ENCODE measurements around the gene TEKT4.

TEKT4 gene

GRCh38 chr2:94873362-94874276 lies 2.4 kb downstream of the TEKT4 start:
- no peak overlapping the region for H3K4me2 ChIP-seq (ENCODE audit: low read length)
- no peak overlapping the region for H3K18ac ChIP-seq (ENCODE audit: low read length)
- no peak overlapping the region for H4K91ac ChIP-seq (ENCODE audit: low read depth, low read length)
- no peak overlapping the region for H3K4ac ChIP-seq (ENCODE audit: low read depth, low read length)
- H2BK120ac ChIP-seq (ENCODE audit: insufficient read depth, low read length, poor library complexity), result no peak overlapping the region
- H3K23ac ChIP-seq (ENCODE audit: low read length), result no peak overlapping the region
- no peak overlapping the region for H3K14ac ChIP-seq (ENCODE audit: low read length)
- no peaks in the 10 kb centered on the region for H3K36me3 ChIP-seq (ENCODE audit: control insufficient read depth in 1 of 2, insufficient read depth in 2 of 2, low read length in 2 of 2)
- H3K27ac ChIP-seq (ENCODE audit: low read depth, low read length), result no peak overlapping the region
- H2BK12ac ChIP-seq (ENCODE audit: low read length), result no peak overlapping the region
- H3K9ac ChIP-seq (ENCODE audit: low read length), result no peak overlapping the region
- H3K79me2 ChIP-seq (ENCODE audit: control insufficient read depth, insufficient read depth, low read length, poor library complexity), result no peaks in the 10 kb centered on the region
- no CpG with 5 or more reads among the region's 28 CpGs for WGBS (ENCODE audit: extremely low coverage, insufficient coverage, insufficient read length)
- H3K4me3 ChIP-seq (ENCODE audit: low read depth, low read length), result no peak overlapping the region
- no peak for DNase-seq
- H2AFZ ChIP-seq (ENCODE audit: insufficient read depth, low read length, poor library complexity), result no peak overlapping the region
- no peak overlapping the region for H2BK5ac ChIP-seq (ENCODE audit: low read depth, low read length, poor library complexity)
- H3K27me3 ChIP-seq (ENCODE audit: insufficient read depth, low read length), result no peaks in the 10 kb centered on the region
- no peak overlapping the region for H4K8ac ChIP-seq (ENCODE audit: low read depth, low read length)
- H3K4me1 ChIP-seq (ENCODE audit: control insufficient read depth in 1 of 2, insufficient read depth in 2 of 2, low read length in 2 of 2), result no peaks in the 10 kb centered on the region
- peaks cover 3% of the 10 kb centered on the region for H3K9me3 ChIP-seq (ENCODE audit: insufficient read depth, low read depth, low read length)
- no peaks in the 10 kb centered on the region for H3K79me1 ChIP-seq (ENCODE audit: low read length)
- H4K12ac ChIP-seq (ENCODE audit: low read depth, low read length), result no peak overlapping the region
- no peak overlapping the region for H2AK5ac ChIP-seq (ENCODE audit: low read length)

DNA sequence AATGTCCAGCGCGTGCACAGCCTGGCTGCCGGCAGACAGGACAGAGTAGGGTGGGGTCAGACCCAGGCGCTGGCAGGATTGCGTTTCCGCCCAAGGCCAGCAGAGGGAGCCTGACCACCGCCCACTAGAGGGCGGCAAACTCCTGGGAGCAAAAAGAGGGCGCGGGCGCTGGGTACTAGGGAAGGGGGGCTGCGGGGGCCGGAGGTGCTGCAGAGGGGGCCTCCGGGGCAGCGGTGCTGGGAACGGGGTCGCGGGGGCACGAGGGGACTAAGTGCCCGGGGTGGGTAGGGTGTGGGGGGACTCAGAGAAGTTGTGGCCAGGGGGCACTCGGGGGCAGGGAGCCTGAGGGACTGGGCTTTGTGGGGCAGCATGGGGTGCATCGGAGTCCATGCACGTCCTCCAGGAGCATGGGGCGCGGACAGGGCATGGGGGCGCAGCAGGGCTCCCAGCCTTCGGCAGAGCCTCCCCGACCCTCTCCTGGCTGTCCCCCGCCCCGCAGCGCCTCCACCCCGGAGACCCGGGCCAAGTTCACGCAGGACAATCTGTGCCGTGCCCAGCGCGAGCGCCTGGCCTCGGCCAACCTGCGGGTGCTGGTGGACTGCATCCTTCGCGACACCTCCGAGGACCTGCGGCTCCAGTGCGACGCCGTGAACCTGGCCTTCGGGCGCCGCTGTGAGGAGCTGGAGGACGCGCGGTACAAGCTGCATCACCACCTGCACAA lies 3.2 kb downstream of the TEKT4 start:
- Histone ChIP-seq H4K8ac (ENCODE audit: low read depth, low read length) (no peak overlapping the region), H3K4me3 (ENCODE audit: low read depth, low read length) (no peak overlapping the region), H2BK12ac (ENCODE audit: low read length) (no peak overlapping the region), H3K9ac (ENCODE audit: low read length) (no peak overlapping the region), H3K27ac (ENCODE audit: low read depth, low read length) (no peak overlapping the region), H4K91ac (ENCODE audit: low read depth, low read length) (no peak overlapping the region), H3K79me1 (ENCODE audit: low read length) (no peaks in the 10 kb centered on the region), H3K18ac (ENCODE audit: low read length) (no peak overlapping the region), H3K79me2 (ENCODE audit: control insufficient read depth, insufficient read depth, low read length, poor library complexity) (no peaks in the 10 kb centered on the region), H3K14ac (ENCODE audit: low read length) (no peak overlapping the region), H3K23ac (ENCODE audit: low read length) (no peak overlapping the region), H4K12ac (ENCODE audit: low read depth, low read length) (no peak overlapping the region), H2BK5ac (ENCODE audit: low read depth, low read length, poor library complexity) (no peak overlapping the region), H3K4me1 (ENCODE audit: control insufficient read depth in 1 of 2, insufficient read depth in 2 of 2, low read length in 2 of 2) (no peaks in the 10 kb centered on the region), H3K9me3 (ENCODE audit: insufficient read depth, low read depth, low read length) (peaks cover 3% of the 10 kb centered on the region), H3K27me3 (ENCODE audit: insufficient read depth, low read length) (no peaks in the 10 kb centered on the region), H2AK5ac (ENCODE audit: low read length) (no peak overlapping the region), H3K4me2 (ENCODE audit: low read length) (no peak overlapping the region), H2BK120ac (ENCODE audit: insufficient read depth, low read length, poor library complexity) (no peak overlapping the region), H3K36me3 (ENCODE audit: control insufficient read depth in 1 of 2, insufficient read depth in 2 of 2, low read length in 2 of 2) (no peaks in the 10 kb centered on the region), H2AFZ (ENCODE audit: insufficient read depth, low read length, poor library complexity) (no peak overlapping the region), H3K4ac (ENCODE audit: low read depth, low read length) (no peak overlapping the region)
- no CpG with 5 or more reads among the region's 53 CpGs for WGBS (ENCODE audit: extremely low coverage, insufficient coverage, insufficient read length)
- DNase-seq, result peak; percentile 14 to 46

DNA sequence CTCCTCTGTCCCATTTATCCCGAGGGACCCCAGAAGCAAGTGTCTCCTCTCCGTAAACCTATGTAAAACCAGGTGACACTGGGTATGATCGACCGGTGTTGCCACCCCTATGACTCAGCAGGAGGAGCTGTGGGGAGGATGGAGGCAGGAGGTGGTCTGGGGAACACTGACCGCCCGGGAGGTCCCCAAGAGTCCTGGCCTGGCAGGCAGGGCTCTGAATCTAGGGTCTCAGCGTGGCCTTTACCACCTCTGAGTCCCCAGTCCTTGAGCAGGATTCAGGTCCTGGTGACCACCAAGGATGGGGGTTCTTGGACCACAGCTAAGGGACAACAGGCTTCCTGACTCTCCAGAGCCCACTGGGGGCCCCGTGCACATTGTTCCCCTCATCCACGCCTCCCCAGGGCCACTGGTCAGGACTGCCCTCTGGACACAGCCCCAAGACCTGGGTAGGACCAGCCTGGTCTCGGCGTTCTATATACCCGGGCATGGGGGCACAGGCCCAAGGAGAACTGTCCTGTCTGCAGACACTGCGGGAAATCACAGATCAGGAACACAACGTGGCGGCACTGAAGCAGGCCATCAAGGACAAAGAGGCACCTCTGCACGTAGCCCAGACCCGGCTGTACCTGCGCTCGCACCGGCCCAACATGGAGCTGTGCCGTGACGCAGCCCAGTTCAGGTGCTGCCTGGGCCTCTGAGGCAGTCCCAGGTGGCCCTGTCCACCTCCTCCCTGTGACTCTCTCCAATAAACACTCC lies 4.0 kb downstream of the TEKT4 start:
- Histone ChIP-seq H3K27ac (ENCODE audit: low read depth, low read length) (no peak overlapping the region), H4K12ac (ENCODE audit: low read depth, low read length) (no peak overlapping the region), H2AK5ac (ENCODE audit: low read length) (no peak overlapping the region), H3K9ac (ENCODE audit: low read length) (peak overlapping the region; percentile 24), H3K4me2 (ENCODE audit: low read length) (no peak overlapping the region), H2BK5ac (ENCODE audit: low read depth, low read length, poor library complexity) (no peak overlapping the region), H3K79me2 (ENCODE audit: control insufficient read depth, insufficient read depth, low read length, poor library complexity) (no peaks in the 10 kb centered on the region), H3K4me3 (ENCODE audit: low read depth, low read length) (no peak overlapping the region), H4K91ac (ENCODE audit: low read depth, low read length) (no peak overlapping the region), H3K18ac (ENCODE audit: low read length) (no peak overlapping the region), H3K36me3 (ENCODE audit: control insufficient read depth in 1 of 2, insufficient read depth in 2 of 2, low read length in 2 of 2) (no peaks in the 10 kb centered on the region), H2AFZ (ENCODE audit: insufficient read depth, low read length, poor library complexity) (no peak overlapping the region), H3K4ac (ENCODE audit: low read depth, low read length) (no peak overlapping the region), H2BK120ac (ENCODE audit: insufficient read depth, low read length, poor library complexity) (no peak overlapping the region), H3K4me1 (ENCODE audit: control insufficient read depth in 1 of 2, insufficient read depth in 2 of 2, low read length in 2 of 2) (no peaks in the 10 kb centered on the region), H3K79me1 (ENCODE audit: low read length) (no peaks in the 10 kb centered on the region), H3K23ac (ENCODE audit: low read length) (no peak overlapping the region), H3K27me3 (ENCODE audit: insufficient read depth, low read length) (no peaks in the 10 kb centered on the region), H4K8ac (ENCODE audit: low read depth, low read length) (no peak overlapping the region), H2BK12ac (ENCODE audit: low read length) (no peak overlapping the region), H3K14ac (ENCODE audit: low read length) (no peak overlapping the region), H3K9me3 (ENCODE audit: insufficient read depth, low read depth, low read length) (peaks cover 3% of the 10 kb centered on the region)
- no CpG with 5 or more reads among the region's 22 CpGs for WGBS (ENCODE audit: extremely low coverage, insufficient coverage, insufficient read length)
- DNase-seq, result no peak

DNA sequence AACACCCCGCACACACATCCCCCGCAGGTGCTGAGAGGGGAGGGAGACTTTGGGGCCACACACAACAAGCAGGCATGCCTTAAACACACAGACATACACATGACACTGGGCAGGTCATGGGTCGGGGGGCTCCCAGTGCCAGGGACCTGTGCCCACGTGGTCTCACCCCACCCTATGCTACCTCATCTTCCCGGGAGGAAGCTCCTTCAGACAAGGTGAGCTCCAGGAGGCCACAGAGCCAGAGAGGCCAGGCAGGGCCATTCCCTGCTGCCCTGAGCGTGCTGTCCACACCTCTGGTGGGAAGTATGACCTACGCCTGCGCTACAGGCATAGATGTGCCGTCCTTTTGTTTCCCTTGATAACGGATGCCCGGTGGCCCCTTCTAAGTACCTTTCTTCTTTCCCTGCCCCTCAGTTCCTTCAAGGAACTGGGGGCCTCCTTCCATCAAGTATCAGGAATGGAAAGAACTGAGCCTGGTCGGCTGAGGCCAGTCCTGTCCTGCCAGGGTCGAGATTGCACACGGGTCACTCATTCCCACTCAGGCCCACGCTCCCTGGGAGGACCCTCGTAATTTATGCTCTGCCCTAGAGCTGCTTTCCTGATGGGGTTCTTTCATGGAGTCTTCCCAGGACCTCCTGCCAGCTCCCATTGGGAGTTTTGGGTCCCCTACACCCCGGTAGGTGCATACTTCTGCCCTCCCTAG lies 4.7 kb downstream of the TEKT4 start:
- Histone ChIP-seq H3K27ac (ENCODE audit: low read depth, low read length) (no peak overlapping the region), H3K9ac (ENCODE audit: low read length) (no peak overlapping the region), H3K79me1 (ENCODE audit: low read length) (no peaks in the 10 kb centered on the region), H2AFZ (ENCODE audit: insufficient read depth, low read length, poor library complexity) (no peak overlapping the region), H3K27me3 (ENCODE audit: insufficient read depth, low read length) (no peaks in the 10 kb centered on the region), H3K4me2 (ENCODE audit: low read length) (no peak overlapping the region), H3K23ac (ENCODE audit: low read length) (no peak overlapping the region), H3K9me3 (ENCODE audit: insufficient read depth, low read depth, low read length) (peaks cover 3% of the 10 kb centered on the region), H3K4me1 (ENCODE audit: control insufficient read depth in 1 of 2, insufficient read depth in 2 of 2, low read length in 2 of 2) (no peaks in the 10 kb centered on the region), H3K18ac (ENCODE audit: low read length) (no peak overlapping the region), H3K4ac (ENCODE audit: low read depth, low read length) (no peak overlapping the region), H4K91ac (ENCODE audit: low read depth, low read length) (no peak overlapping the region), H3K79me2 (ENCODE audit: control insufficient read depth, insufficient read depth, low read length, poor library complexity) (no peaks in the 10 kb centered on the region), H3K14ac (ENCODE audit: low read length) (no peak overlapping the region), H3K4me3 (ENCODE audit: low read depth, low read length) (no peak overlapping the region), H3K36me3 (ENCODE audit: control insufficient read depth in 1 of 2, insufficient read depth in 2 of 2, low read length in 2 of 2) (no peaks in the 10 kb centered on the region), H4K12ac (ENCODE audit: low read depth, low read length) (no peak overlapping the region), H2AK5ac (ENCODE audit: low read length) (no peak overlapping the region), H2BK120ac (ENCODE audit: insufficient read depth, low read length, poor library complexity) (no peak overlapping the region), H4K8ac (ENCODE audit: low read depth, low read length) (no peak overlapping the region), H2BK5ac (ENCODE audit: low read depth, low read length, poor library complexity) (no peak overlapping the region), H2BK12ac (ENCODE audit: low read length) (no peak overlapping the region)
- no CpG with 5 or more reads among the region's 17 CpGs for WGBS (ENCODE audit: extremely low coverage, insufficient coverage, insufficient read length)
- DNase-seq, result no peak

Measured in trophoblast cell (in vitro differentiated cells and primary cell).